OCI-LY1 (cell line): ENCODE measurements around the gene ZNF672.

Experiments
- CTCF ChIP-seq: fragments of 200-600 bp; sonication (generic), shearing (Covaris generic); IDR thresholded peaks from 2 replicates; pipeline ENCODE4 v1.5.1; 2017; ENCODE audit warnings: mild to moderate bottlenecking, antibody characterized with exemption, low read length, moderate library complexity, mixed read lengths
- EZH2 ChIP-seq: fragments of 200-600 bp; sonication (generic), shearing (Covaris generic); IDR thresholded peaks from 2 replicates; pipeline ENCODE4 v1.8.0; 2017; ENCODE audit warnings: borderline replicate concordance, mixed run types, mild to moderate bottlenecking, antibody characterized with exemption, low read length, moderate library complexity, mixed read lengths

- TF ChIP-seq CTCF (no peak; the same call in 1 of the 2 replicates), EZH2 (no peak)
Measured at GRCh38 chr1:248858891-248859889, 21.2 kb downstream of the ZNF672 start, which contains the start of gene ZNF692.
